ENCODE results near the gene STEAP2.
"Not testable (repeated sequence)": the region's sequence is repeated elsewhere in the genome, so short reads cannot be mapped to it uniquely, and the experiment has no call there.

STEAP2 gene

GRCh38 chr7:90211391-90212148 lies at the start of gene STEAP2:
TSS of gene STEAP2 (plus strand) at chr7:90211740. CDS start at chr7:90225083, 13,343 bp downstream.
- peak; percentile 86 for DNase-seq (ENCODE audit: low spot score)

- DNase-seq (ENCODE audit: low spot score): no peak
Measured at GRCh38 chr7:90163534-90163933, 48.0 kb upstream of the STEAP2 start.

DNA sequence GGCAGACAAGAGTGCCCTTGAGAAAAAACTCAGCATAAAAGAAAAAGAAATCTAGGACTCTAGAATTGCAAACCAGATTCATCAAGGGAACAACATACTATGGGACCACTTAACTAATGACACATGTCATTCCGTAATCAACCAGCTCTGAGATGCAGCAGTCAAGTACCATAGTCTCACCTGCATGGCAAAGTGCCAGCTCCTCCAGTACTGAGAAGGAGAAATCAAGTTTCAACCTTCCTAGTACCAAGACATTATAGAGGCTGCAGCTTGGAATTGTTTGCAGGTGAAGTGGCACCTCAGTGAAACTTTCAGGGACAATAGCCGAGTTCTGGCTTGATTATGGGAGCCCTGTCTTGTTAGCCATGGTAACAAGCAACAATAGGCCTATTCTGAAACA lies 45.8 kb upstream of the STEAP2 start:
- DNase-seq (ENCODE audit: low spot score): no peak

DNA sequence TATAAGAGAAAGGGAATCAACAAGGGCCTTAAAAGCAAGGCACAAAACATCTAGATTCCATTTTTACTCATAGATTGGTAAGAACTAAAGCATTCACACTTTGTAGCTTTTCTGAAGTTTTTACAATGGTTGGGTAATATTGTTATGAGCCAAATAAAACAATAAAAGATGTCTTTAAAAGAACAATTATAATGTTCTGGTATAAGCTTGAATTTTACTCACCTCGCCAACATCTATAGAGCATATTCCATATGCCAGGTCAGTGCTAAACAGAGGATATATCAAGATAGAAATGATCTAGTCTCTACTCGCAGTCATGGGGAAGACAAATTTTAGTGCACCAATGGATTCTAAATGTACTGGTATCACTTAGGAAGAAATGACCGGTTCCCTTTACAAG lies 45.4 kb upstream of the STEAP2 start:
- DNase-seq (ENCODE audit: low spot score): no peak

- DNase-seq (ENCODE audit: low spot score): no peak
Measured at GRCh38 chr7:90167361-90167760, 44.2 kb upstream of the STEAP2 start.

DNA sequence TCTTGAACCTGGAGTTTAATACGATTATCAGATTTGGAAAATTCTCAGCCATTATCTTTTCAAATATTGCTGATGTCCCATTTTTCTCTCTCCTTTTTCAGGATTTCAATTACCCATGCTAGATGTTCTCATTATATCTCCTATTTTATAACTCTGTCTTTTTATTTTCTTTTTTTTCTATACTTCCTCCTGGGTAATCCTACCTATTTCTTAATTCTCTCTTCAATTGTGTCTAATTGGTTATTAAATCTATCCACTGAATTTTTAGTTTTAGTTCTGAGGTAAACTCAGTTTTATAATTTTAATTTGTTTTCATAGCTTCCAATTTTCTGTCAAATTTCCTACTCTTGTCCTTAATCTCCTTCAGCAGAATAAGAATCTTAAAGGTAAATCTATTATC lies 41.6 kb upstream of the STEAP2 start:
- no peak for DNase-seq (ENCODE audit: low spot score)

GRCh38 chr7:90172121-90172520 lies 39.4 kb upstream of the STEAP2 start:
- no peak for DNase-seq (ENCODE audit: low spot score)

- no peak for DNase-seq (ENCODE audit: low spot score)
Measured at GRCh38 chr7:90172624-90173023, 38.9 kb upstream of the STEAP2 start.

DNA sequence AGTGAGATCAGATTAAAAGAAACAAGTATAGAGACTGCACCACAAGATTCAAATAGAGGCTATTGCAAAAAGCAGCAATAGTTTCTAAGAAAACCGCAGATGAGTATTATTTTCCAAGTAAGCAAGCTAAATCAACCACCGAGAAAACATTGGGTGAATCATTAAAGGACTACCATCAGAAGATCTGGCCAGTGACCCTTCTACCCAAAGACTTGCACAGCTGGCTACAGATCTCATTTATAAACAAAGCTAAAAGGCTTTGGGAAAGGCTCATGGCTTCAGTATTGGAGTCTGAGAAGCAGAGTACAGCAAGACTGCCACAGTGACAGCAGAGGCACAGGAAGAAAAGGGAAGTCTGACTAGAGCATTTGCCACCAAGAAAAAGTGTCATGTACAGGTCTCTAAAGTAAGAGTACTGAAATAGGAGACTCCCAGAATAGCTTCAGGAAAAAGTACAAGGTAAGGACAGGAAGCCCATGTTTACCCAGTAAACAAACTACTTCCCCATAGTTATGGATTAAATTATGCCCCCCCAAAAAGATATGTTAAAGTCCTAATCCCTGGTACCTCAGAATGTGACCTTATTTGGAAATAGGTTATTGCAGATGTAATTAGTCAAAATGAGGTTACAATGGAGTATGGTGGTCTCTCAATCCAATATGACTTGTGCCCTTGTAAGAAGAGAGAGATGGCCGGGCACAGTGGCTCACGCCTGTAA lies 38.3 kb upstream of the STEAP2 start:
- no peak for DNase-seq (ENCODE audit: low spot score)

DNA sequence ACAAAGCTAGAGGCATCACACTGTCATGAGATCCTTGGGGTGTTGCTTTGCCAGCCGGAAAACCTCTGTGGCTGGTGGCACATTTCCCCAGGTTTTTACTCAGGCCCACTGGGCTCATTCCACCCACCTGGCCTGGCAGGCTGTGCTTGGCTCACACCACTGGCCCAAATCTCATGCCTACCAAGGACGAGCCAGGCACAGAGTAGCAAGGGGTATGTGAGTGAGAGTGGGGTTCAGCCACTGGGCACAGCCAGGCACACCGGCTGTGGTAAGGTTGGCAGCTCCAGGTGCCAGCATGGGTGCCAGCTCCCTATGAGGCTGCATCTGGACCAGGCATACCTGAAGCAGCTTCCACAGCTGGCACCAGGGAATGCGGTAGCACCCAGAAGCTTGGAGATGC lies 35.9 kb upstream of the STEAP2 start:
- no peak for DNase-seq (ENCODE audit: low spot score)

DNA sequence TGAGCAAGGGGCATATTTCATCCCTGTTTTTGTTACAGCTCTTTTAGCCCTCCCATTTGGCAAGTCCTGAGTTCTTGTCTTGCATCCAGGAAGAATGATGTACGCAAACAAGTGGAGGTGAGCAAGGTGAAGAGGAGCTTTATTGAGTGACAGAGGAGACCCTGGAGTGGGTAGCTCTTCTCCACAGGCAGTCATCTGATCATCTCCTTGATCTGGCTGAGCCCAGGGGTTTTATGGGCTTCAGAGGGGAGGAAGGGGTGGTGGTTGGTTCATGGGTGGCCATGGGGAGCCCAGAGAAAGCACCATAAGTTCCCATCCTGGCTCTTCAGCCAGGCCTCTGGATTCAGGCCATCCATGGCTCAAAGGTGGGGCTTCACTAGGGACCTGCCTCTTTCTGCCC lies 35.3 kb upstream of the STEAP2 start:
- no peak for DNase-seq (ENCODE audit: low spot score)

DNA sequence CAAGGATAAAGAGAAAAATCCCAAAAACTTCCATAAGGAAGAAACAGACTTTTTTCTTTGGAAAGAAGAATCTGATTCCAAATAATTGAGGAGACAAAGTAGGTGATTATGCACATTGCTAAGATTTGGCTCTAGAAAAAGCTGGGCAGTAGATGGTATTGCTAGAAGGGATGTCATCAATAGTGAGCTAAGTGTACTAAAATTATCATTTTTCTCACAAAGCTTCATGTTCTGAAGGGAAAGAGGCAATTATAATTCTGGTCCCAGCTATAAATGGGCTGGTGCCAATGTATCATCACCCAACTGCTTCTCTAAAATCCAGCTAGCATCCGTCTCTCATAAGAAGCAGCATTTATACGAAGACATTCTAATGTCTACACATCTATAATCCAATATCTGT lies 33.4 kb upstream of the STEAP2 start:
- DNase-seq (ENCODE audit: low spot score): no peak

DNA sequence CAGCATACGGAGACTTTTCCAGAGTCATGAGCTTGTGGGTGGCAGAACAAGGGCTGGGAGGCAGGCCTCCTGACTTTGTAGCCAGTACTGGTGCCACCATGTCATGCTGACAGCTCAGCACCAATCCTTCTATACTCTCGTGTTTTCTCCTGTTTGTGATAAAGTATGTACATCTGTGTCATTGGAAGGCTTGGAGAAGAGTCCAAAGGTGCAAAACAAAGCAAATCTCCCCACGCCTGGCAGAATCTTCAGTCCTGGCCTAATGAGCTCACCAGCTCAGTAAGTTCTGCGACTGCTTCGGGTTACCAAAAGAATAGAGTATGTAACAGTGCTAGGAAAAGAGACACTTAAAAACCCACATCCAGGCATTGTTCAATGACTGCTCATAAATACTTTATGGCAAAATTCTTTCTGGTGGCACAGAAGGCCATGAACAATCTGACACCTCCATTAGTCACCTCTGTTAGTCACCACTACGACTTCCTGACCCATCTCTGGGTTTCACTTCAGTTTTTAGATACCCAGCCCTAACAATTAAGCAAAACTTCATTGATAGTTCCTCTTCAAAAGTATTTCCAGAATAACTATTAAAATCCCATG lies 32.8 kb upstream of the STEAP2 start:
- DNase-seq (ENCODE audit: low spot score): no peak

GRCh38 chr7:90180011-90180585 lies 31.4 kb upstream of the STEAP2 start:
- no peak for DNase-seq (ENCODE audit: low spot score)

DNA sequence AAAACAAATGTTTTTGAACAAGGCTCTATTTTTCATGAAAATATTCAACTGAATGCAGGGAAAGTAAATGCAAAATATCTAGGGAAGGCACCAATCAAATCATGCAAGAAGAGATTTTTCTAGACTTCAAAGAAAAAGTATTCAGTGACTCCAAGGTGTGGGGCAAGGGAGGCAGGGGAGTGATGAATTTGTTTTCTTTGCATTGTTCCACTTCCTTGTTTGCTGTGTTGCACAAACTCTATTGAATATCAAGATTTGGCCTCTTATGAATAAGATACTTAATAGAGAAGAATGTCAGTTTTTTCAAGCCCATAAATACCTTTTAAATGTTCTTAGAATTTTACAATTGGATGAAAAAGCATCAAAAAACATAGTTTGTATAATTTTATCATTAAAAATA lies 30.9 kb upstream of the STEAP2 start:
- DNase-seq (ENCODE audit: low spot score): no peak

GRCh38 chr7:90181485-90181884 lies 30.1 kb upstream of the STEAP2 start:
- DNase-seq (ENCODE audit: low spot score): no peak

GRCh38 chr7:90186290-90186689 lies 25.2 kb upstream of the STEAP2 start:
- not testable (repeated sequence) for DNase-seq (ENCODE audit: low spot score)

DNA sequence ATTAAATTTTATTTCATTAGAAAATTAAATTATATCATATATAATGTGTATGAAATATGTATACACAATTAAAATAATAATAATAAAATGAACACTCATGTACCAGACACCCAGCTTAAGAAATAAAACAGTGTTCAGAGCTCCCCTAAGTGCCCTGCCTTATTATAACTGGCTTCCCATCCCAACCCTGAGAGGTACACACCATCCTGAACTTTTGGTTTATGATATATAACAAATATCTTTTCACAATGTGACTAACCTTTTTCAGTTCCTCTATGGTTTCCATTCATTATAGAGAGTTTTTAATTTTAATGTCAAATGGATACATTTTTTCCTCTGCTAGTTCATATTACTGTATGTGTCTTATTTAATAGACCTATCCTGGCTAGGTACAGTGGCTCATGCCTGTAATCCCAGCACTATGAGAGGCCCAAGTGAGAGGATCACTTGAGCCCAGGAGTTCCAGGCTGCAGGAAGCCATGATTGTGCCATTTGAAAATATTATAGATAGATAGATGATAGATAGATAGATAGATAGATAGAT lies 24.0 kb upstream of the STEAP2 start:
- DNase-seq (ENCODE audit: low spot score): no peak

GRCh38 chr7:90188281-90188680 lies 23.3 kb upstream of the STEAP2 start:
- DNase-seq (ENCODE audit: low spot score): no peak

DNA sequence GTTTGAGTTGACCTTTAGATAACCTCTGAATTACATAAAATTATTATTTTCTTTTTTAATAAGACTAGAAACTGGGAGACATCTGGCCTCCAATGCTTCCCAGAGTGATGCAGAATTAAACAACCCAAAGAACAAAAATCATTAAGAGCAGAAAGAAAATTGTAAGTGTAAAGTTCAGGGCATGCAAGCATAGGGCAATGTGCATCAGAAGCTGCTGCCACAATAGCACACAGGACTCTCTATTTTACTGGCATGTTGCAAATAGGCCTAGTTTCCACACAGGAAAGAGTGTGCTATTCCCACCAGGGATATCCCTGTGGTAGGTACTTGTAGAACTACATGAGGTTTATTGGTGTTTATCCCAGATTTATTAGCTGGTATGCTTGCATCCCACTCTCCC lies 20.5 kb upstream of the STEAP2 start:
- DNase-seq (ENCODE audit: low spot score): no peak

- no peak for DNase-seq (ENCODE audit: low spot score)
Measured at GRCh38 chr7:90191648-90192047, 19.9 kb upstream of the STEAP2 start.

DNA sequence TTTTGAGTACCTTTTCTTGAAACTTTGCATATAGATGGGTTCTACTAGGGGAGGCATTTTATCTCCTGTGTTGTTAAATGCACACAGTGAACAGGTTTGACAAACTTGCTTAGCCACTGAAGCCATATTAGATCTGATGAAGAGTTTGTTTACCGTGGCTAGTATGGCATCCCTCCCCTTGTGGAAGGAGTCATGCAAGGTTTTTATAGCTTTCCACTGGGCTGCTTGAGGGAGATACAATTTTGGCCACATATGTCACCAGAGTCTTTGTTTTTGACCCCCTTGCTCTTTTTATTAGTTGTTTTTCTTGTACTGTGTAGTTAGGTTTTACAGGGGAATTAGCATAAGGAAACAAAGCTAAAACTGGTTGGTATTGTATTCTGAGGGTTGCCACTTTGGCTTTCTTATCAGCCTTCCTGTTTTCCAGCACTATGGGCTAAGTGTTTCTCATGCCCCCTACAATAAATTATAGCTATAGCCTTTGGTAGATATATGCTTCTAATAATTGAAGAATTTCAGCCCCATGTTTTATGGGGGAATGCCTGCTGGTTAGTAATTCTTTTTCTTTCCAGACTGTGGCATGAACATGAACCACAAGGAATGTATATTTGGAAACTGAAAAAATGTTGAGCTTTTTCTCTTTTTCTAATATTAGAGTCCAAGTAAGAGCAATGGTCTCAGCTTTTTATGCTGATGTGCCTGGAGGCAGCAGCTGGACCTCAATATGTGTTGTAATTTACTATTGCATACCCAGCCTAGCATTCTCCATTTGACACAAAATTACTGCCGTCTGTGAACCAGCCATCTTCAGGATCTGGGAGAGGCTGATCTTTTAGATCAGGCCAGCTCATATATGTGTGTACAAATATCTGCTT lies 18.4 kb upstream of the STEAP2 start:
- DNase-seq (ENCODE audit: low spot score): no peak

Measured in putamen (tissue), 1 donor.